Caco-2 (cell line): ENCODE measurements around the gene PSKH1. TPM values are rescaled to one million over a fixed set of nuclear protein-coding genes. Genes with fewer than 3 reads are reported as not detected.

Source experiments
- BruUV-seq: library from RNA; stranded (reverse); fragments of 400-500 nt; replicated peaks from 2 replicates; lab custom pipeline; 2021; lab: Mats Ljungman, UMichigan
- CTCF ChIA-PET: fragments of 300-600 bp; sonication (Branson Sonifier 250); formaldehyde crosslinking; loops from one replicate; lab custom pipeline; 2022; ENCODE audit warnings: antibody characterized with exemption; lab: Charles Lee
- POLR2A ChIA-PET: fragments of 300-600 bp; sonication (Branson Sonifier 250); formaldehyde crosslinking; loops from one replicate; lab custom pipeline; 2022; ENCODE audit warnings: antibody characterized with exemption; lab: Charles Lee
- DNase-seq, 2 experiments: peaks; one replicate each; pipeline versions ENCODE4 v3.0.0 to v3.0.0-alpha.2; 2020 to 2022
- H3K27me3 ChIP-seq: replicated peaks from 2 replicates; pipeline ENCODE4 v1.6.0; 2011; ENCODE audit warnings: low read length; ENCODE audit not compliant: control insufficient read depth, insufficient read depth
- H3K36me3 ChIP-seq: 2 replicates; pipeline ENCODE4 v1.5.1; 2011; ENCODE audit warnings: low read length; ENCODE audit not compliant: control insufficient read depth, insufficient read depth
- H3K4me1 ChIP-seq: fragments of 250-450 bp; sonication (Bioruptor Pico); 2 replicates; pipeline ENCODE4 v1.5.1; 2020; ENCODE audit warnings: mild to moderate bottlenecking
- H3K4me3 ChIP-seq: 2 replicates; pipeline ENCODE4 v1.5.1; 2011; ENCODE audit warnings: low read depth, mild to moderate bottlenecking, control low read depth, low read length
- H3K9me3 ChIP-seq: fragments of 250-450 bp; sonication (Bioruptor Pico); 2 replicates; pipeline ENCODE4 v1.5.1; 2020; ENCODE audit warnings: mild to moderate bottlenecking, moderate library complexity
- H3K27ac Mint-ChIP-seq: one replicate; pipeline ENCODE4 v1.8.0; 2022; ENCODE audit warnings: mixed read lengths; ENCODE audit not compliant: unreplicated experiment
- H3K27me3 Mint-ChIP-seq: one replicate; pipeline ENCODE4 v1.8.0; 2022; ENCODE audit warnings: mixed read lengths; ENCODE audit not compliant: insufficient read depth, unreplicated experiment
- H3K36me3 Mint-ChIP-seq: one replicate; pipeline ENCODE4 v1.8.0; 2022; ENCODE audit warnings: mild to moderate bottlenecking, mixed read lengths; ENCODE audit not compliant: insufficient read depth, unreplicated experiment
- H3K4me1 Mint-ChIP-seq: one replicate; pipeline ENCODE4 v1.8.0; 2022; ENCODE audit warnings: low read depth, mixed read lengths; ENCODE audit not compliant: unreplicated experiment
- H3K4me3 Mint-ChIP-seq: one replicate; pipeline ENCODE4 v1.8.0; 2022; ENCODE audit warnings: mild to moderate bottlenecking, moderate library complexity, mixed read lengths; ENCODE audit not compliant: unreplicated experiment
- H3K9me3 Mint-ChIP-seq: one replicate; pipeline ENCODE4 v1.8.0; 2022; ENCODE audit warnings: mixed read lengths; ENCODE audit not compliant: unreplicated experiment
- CTCF ChIP-seq, 2 experiments: fragments of 200-600 bp in 1 of 2; IDR thresholded peaks; 1 replicate in 1 of 2; 2 replicates in 1 of 2; pipeline versions ENCODE4 v1.5.1 to v1.8.0; 2011 to 2022; ENCODE audit warnings: antibody characterized with exemption in 1 of 2, control low read depth in 1 of 2, inconsistent platforms in 1 of 2, low read depth in 1 of 2, low read length in 1 of 2, mild to moderate bottlenecking in 1 of 2, moderate library complexity in 1 of 2; ENCODE audit not compliant: insufficient read depth in 1 of 2, severe bottlenecking in 1 of 2, unreplicated experiment in 1 of 2
- intact Hi-C: fragments of 100-400 bp; cut with micrococcal nuclease; formaldehyde crosslinking; loops from one replicate; pipeline ENCODE4 v1.10.0; 2022; ENCODE audit not compliant: unreplicated experiment
- total RNA-seq: library from RNA; stranded (reverse); gene quantifications from 2 replicates; pipeline ENCODE4 v1.2.3, GENCODE V29; 2022

Gene PSKH1
- total RNA-seq, 1 experiment from 2014 or later, result 41.3 TPM

GRCh38 chr16:67882374-67883145 is 10.5 kb upstream of the PSKH1 start:
- Mint-ChIP-seq H3K27me3 (no peaks in the 10 kb centered on the region), H3K4me3 (peak overlapping the region; percentile 61), H3K27ac (peak overlapping the region; percentile 96), H3K9me3 (no peaks in the 10 kb centered on the region), H3K4me1 (peaks cover 37% of the 10 kb centered on the region), H3K36me3 (peaks cover 75% of the 10 kb centered on the region)
- no TSS peak for BruUV-seq
- peak in 1 of 2 experiments; percentile 10 for TF ChIP-seq CTCF (IDR thresholded peaks at IDR 0.05; ENCODE audit: insufficient read depth in 1 of 2, low read depth in 1 of 2, low read length in 1 of 2, severe bottlenecking in 1 of 2, unreplicated experiment in 1 of 2)
- intact Hi-C loops, result loop anchor here (1.0 kb wide), 2 partner anchors 9 to 46 kb away; partner anchors contain the start of gene EDC4
- Histone ChIP-seq H3K4me3 (no peak overlapping the region), H3K9me3 (no peaks in the 10 kb centered on the region), H3K36me3 (peaks cover 11% of the 10 kb centered on the region), H3K27me3 (no peaks in the 10 kb centered on the region), H3K4me1 (peaks cover 43% of the 10 kb centered on the region)
- CTCF ChIA-PET, result interaction anchor here (0.5 to 5.0 kb wide), 19 partner anchors 9 to 212 kb away, joined by 3 to 47 read pairs (median 6); partner anchors contain the start of genes CTRL, EDC4, NUTF2 and PSMB10
- POLR2A ChIA-PET, result interaction anchor here (0.5 to 1.7 kb wide), 3 partner anchors 17 to 53 kb away, joined by 3 to 9 read pairs (median 4); no protein-coding TSS in a partner anchor
- no peak for DNase-seq

- Histone ChIP-seq H3K4me1 (peaks cover 43% of the 10 kb centered on the region), H3K27me3 (no peaks in the 10 kb centered on the region), H3K36me3 (peaks cover 8% of the 10 kb centered on the region), H3K9me3 (no peaks in the 10 kb centered on the region), H3K4me3 (no peak overlapping the region)
- peaks cover 69% of the 10 kb centered on the region for H3K36me3 Mint-ChIP-seq
- intact Hi-C loops, result loop anchor here (1.0 kb wide), 2 partner anchors 10 to 45 kb away; partner anchors contain the start of gene EDC4
- H3K27me3 Mint-ChIP-seq, result no peaks in the 10 kb centered on the region
- TF ChIP-seq CTCF (IDR thresholded peaks at IDR 0.05; ENCODE audit: insufficient read depth in 1 of 2, low read depth in 1 of 2, low read length in 1 of 2, severe bottlenecking in 1 of 2, unreplicated experiment in 1 of 2), result peak in 1 of 2 experiments; percentile 7
- ChIA-PET CTCF (interaction anchor here (0.5 to 5.0 kb wide), 26 partner anchors 9 to 637 kb away, joined by 3 to 47 read pairs (median 4); partner anchors contain the start of genes CTRL, EDC4, NUTF2 and PSKH1), POLR2A (interaction anchor here (0.5 to 1.7 kb wide), 3 partner anchors 18 to 52 kb away, joined by 3 to 9 read pairs (median 4); no protein-coding TSS in a partner anchor)
- H3K4me1 Mint-ChIP-seq, result peaks cover 37% of the 10 kb centered on the region
- peak overlapping the region; percentile 61 for H3K4me3 Mint-ChIP-seq
- H3K9me3 Mint-ChIP-seq, result no peaks in the 10 kb centered on the region
- peak overlapping the region; percentile 96 for H3K27ac Mint-ChIP-seq
- TSS peak; percentile 45 for BruUV-seq
- peak; percentile 84 to 89 for DNase-seq
These were observed 9.7 kb upstream of the PSKH1 start for GRCh38 chr16:67883146-67883871.

GRCh38 chr16:67883872-67884261 is 9.2 kb upstream of the PSKH1 start:
- no peaks in the 10 kb centered on the region for H3K9me3 Mint-ChIP-seq
- ChIA-PET POLR2A (interaction anchor here (1.3 kb wide), 1 partner anchor 38 kb away, joined by 3 read pairs; no protein-coding TSS in a partner anchor), CTCF (interaction anchor here (0.6 to 5.0 kb wide), 23 partner anchors 8 to 637 kb away, joined by 3 to 47 read pairs (median 5); partner anchors contain the start of genes CTRL, EDC4, NUTF2 and PSKH1)
- Histone ChIP-seq H3K36me3 (peaks cover 8% of the 10 kb centered on the region), H3K9me3 (no peaks in the 10 kb centered on the region), H3K4me1 (peaks cover 43% of the 10 kb centered on the region), H3K4me3 (no peak overlapping the region), H3K27me3 (no peaks in the 10 kb centered on the region)
- H3K36me3 Mint-ChIP-seq, result peaks cover 63% of the 10 kb centered on the region
- no peaks in the 10 kb centered on the region for H3K27me3 Mint-ChIP-seq
- TF ChIP-seq CTCF (IDR thresholded peaks at IDR 0.05; ENCODE audit: insufficient read depth in 1 of 2, low read depth in 1 of 2, low read length in 1 of 2, severe bottlenecking in 1 of 2, unreplicated experiment in 1 of 2), result peak; percentile 89 to 92
- intact Hi-C loops, result loop anchor here (1.0 kb wide), 2 partner anchors 11 to 44 kb away; partner anchors contain the start of gene EDC4
- BruUV-seq, result no TSS peak
- DNase-seq, result peak; percentile 68 to 87
- peak overlapping the region; percentile 96 for H3K27ac Mint-ChIP-seq
- H3K4me3 Mint-ChIP-seq, result peak overlapping the region; percentile 61
- H3K4me1 Mint-ChIP-seq, result peaks cover 37% of the 10 kb centered on the region
